GM23248 (cell line): Measurements from ENCODE around the gene RBBP6. TPM values are rescaled to one million over a fixed set of nuclear protein-coding genes. Genes with fewer than 3 reads are reported as not detected.
A peak's percentile ranks its signal among the peaks of the same experiment; 100 is the strongest.

ENCODE experiments used
- DNase-seq: peaks from one replicate; pipeline ENCODE4 v3.0.0-alpha.2; 2015
- H2AFZ ChIP-seq: fragments of 200-600 bp; sonication (generic); 2 replicates; pipeline ENCODE4 v1.6.1; 2016; ENCODE audit warnings: antibody characterized with exemption
- H3F3A ChIP-seq: fragments of 200-600 bp; sonication (generic); 2 replicates; pipeline ENCODE4 v1.6.1; 2016; ENCODE audit warnings: mild to moderate bottlenecking, antibody characterized with exemption, mixed run types; ENCODE audit not compliant: insufficient read depth
- H3K27ac ChIP-seq: fragments of 200-600 bp; sonication (generic); 2 replicates; pipeline ENCODE4 v1.5.1; 2016; ENCODE audit warnings: mild to moderate bottlenecking
- H3K27me3 ChIP-seq: fragments of 200-600 bp; sonication (generic); replicated peaks from 2 replicates; pipeline ENCODE4 v1.6.1; 2016; ENCODE audit warnings: mild to moderate bottlenecking; ENCODE audit not compliant: insufficient read depth
- H3K36me3 ChIP-seq: fragments of 200-600 bp; sonication (generic); 2 replicates; pipeline ENCODE4 v1.6.1; 2016; ENCODE audit warnings: low read depth, mild to moderate bottlenecking
- H3K4me1 ChIP-seq: fragments of 200-600 bp; sonication (generic); 2 replicates; pipeline ENCODE4 v1.6.1; 2016; ENCODE audit warnings: mild to moderate bottlenecking; ENCODE audit not compliant: insufficient read depth
- H3K4me2 ChIP-seq: fragments of 200-600 bp; sonication (generic); one replicate; pipeline ENCODE4 v1.6.1; 2016; ENCODE audit warnings: mild to moderate bottlenecking; ENCODE audit not compliant: unreplicated experiment
- H3K4me3 ChIP-seq: fragments of 200-600 bp; sonication (generic); 2 replicates; pipeline ENCODE4 v1.5.1; 2016; ENCODE audit warnings: mild to moderate bottlenecking
- H3K79me2 ChIP-seq: fragments of 200-600 bp; sonication (generic); 2 replicates; pipeline ENCODE4 v1.6.1; 2016; ENCODE audit warnings: mild to moderate bottlenecking; ENCODE audit not compliant: insufficient read depth
- H3K9ac ChIP-seq: fragments of 200-600 bp; sonication (generic); 2 replicates; pipeline ENCODE4 v1.6.1; 2016; ENCODE audit warnings: mild to moderate bottlenecking
- H3K9me2 ChIP-seq: fragments of 200-600 bp; sonication (generic); 2 replicates; pipeline ENCODE4 v1.6.1; 2016; ENCODE audit warnings: mixed run types, mild to moderate bottlenecking, moderate library complexity; ENCODE audit not compliant: insufficient read depth
- H3K9me3 ChIP-seq: fragments of 200-600 bp; sonication (generic); one replicate; pipeline ENCODE4 v1.6.1; 2017; ENCODE audit warnings: low read depth
- H4K20me1 ChIP-seq: fragments of 200-600 bp; sonication (generic); 2 replicates; pipeline ENCODE4 v1.6.0; 2016; ENCODE audit not compliant: insufficient read depth
- EZH2 ChIP-seq: fragments of 200-600 bp; sonication (generic); IDR thresholded peaks from 2 replicates; pipeline ENCODE4 v1.6.1; 2018; ENCODE audit warnings: antibody characterized with exemption, mild to moderate bottlenecking; ENCODE audit not compliant: insufficient read depth, poor library complexity, severe bottlenecking
- EZH2phosphoT487 ChIP-seq: fragments of 200-600 bp; sonication (generic); IDR thresholded peaks from 2 replicates; pipeline ENCODE4 v1.6.1; 2018; ENCODE audit warnings: antibody characterized with exemption, moderate library complexity, mild to moderate bottlenecking, low read depth; ENCODE audit not compliant: insufficient read depth
- WGBS, 2 experiments: methylation state at CpG; one replicate each; pipeline ENCODE4 v1.1.6; 2015 to 2017; ENCODE audit warnings: low lambda C conversion rate in 2 of 2, low coverage in 1 of 2; ENCODE audit errors: missing lambda C conversion rate in 2 of 2; 5-methylcytosine and 5-hydroxymethylcytosine counted together
- in situ Hi-C: fragments of 300-500 bp; cut with MboI; formaldehyde crosslinking; loops from 2 replicates; pipeline ENCODE4 v1.15.0; 2020
- polyA plus RNA-seq: library from polyadenylated mRNA; unstranded; fragments of >200 nt; fragmentation: Nextera tagmentation; extraction: Ambion mirVana; gene quantifications from 2 replicates; pipeline ENCODE4 v1.2.1, GENCODE V29; 2016
- total RNA-seq: library from RNA; depleted of rRNA; stranded (reverse); fragments of >200 nt; shearing (Covaris generic); gene quantifications from 2 replicates; pipeline ENCODE4 v1.2.3, GENCODE V29; 2014

RBBP6 gene
- total and polyA plus RNA-seq, 2 experiments from 2014 or later = 13.8 to 17.3 TPM

DNA sequence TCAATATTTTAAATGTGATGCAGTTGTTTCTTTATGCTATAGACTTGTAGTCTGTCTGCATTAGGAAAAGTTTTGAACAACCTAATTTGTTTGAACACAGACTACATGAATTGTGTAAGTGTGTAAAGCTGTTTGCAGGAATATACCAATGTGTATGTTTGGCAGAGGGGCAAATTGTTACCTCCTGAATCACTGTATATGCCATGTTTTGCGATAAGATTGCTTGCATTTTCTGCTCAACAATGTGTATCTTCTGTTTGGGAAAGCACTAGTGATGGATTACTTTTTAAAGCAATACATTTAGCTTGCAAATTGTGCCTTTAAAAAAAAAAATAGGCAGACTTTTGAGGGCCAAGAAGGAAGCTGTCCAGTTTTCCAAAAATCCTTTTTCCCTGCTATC, 14.6 kb downstream of the RBBP6 start:
- in situ Hi-C loops = no loop called here
- Histone ChIP-seq H3K9me2 (no peaks in the 10 kb centered on the region), H2AFZ (no peak overlapping the region), H3K4me2 (no peak overlapping the region), H3F3A (no peaks in the 10 kb centered on the region), H3K9ac (no peak overlapping the region), H3K79me2 (peaks cover 65% of the 10 kb centered on the region), H3K27ac (no peak overlapping the region), H3K4me3 (no peak overlapping the region), H3K4me1 (no peaks in the 10 kb centered on the region), H3K36me3 (peaks cover 75% of the 10 kb centered on the region), H3K27me3 (no peaks in the 10 kb centered on the region), H4K20me1 (peaks cover 6% of the 10 kb centered on the region; the same call in 1 of the 2 replicates), H3K9me3 (no peaks in the 10 kb centered on the region)
- TF ChIP-seq EZH2phosphoT487 = no peak
- no peak for TF ChIP-seq EZH2
- 92 to 93% methylated on average over 1 of the region's 1 CpG for WGBS, 2 experiments
- DNase-seq = no peak

DNA sequence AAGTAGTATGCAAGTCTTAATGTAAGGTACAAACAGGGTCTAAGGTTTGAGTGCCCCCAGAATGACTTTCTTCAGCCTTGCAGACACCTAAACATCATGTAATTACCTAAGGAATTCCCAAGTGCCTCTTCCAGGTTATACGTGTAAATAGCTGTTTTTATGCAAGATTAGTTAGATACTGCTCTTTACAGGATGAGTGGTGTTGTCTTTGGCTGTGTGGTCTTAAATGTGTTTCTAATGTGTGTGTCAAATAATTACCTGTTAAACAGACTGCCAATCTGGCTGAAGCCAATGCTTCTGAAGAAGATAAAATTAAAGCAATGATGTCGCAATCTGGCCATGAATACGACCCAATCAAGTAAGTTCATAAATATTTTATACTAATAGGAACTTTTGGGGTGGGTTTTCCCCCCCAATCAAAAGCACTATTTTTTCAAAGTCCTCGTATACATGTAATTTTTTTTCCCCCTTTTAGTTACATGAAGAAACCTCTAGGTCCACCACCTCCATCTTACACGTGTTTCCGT, 16.0 kb downstream of the RBBP6 start:
- 92% methylated on average over 6 of the region's 6 CpGs for WGBS, 2 experiments
- no peaks in the 10 kb centered on the region for H3F3A ChIP-seq
- no peak overlapping the region for H3K4me3 ChIP-seq
- H3K4me1 ChIP-seq = no peaks in the 10 kb centered on the region
- TF ChIP-seq EZH2 = no peak
- no peak for TF ChIP-seq EZH2phosphoT487
- no peak overlapping the region for H3K27ac ChIP-seq
- DNase-seq = no peak
- peaks cover 75% of the 10 kb centered on the region for H3K36me3 ChIP-seq
- H4K20me1 ChIP-seq = peaks cover 6% of the 10 kb centered on the region; the same call in 1 of the 2 replicates
- no peak overlapping the region for H3K9ac ChIP-seq
- H3K9me2 ChIP-seq = no peaks in the 10 kb centered on the region
- peaks cover 51% of the 10 kb centered on the region for H3K79me2 ChIP-seq
- no peak overlapping the region for H3K4me2 ChIP-seq
- H3K9me3 ChIP-seq = no peaks in the 10 kb centered on the region
- no peaks in the 10 kb centered on the region for H3K27me3 ChIP-seq
- in situ Hi-C loops = no loop called here
- no peak overlapping the region for H2AFZ ChIP-seq

DNA sequence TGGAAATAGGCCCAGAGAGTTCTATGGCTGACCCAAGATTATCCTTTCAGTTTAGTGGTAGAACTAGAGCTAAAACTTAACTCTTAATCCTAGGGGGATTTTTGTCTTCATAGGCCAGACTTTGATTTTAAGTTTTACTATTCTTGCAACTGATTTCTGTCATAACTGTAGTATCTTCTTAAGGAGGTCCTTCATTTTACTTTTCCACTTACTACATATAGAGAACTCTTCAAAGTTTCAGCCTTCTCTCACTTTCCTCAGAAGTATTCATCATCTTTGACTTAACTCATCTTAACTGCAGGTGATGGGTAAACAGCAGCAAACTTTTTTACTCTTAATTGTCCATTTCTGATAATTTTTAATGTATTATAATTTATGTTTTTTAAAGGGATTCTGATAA, 23.4 kb downstream of the RBBP6 start:
- H2AFZ ChIP-seq = no peak overlapping the region
- H4K20me1 ChIP-seq = no peaks in the 10 kb centered on the region
- H3K27me3 ChIP-seq = no peaks in the 10 kb centered on the region
- no peak for TF ChIP-seq EZH2
- TF ChIP-seq EZH2phosphoT487 = no peak
- DNase-seq = no peak
- no peak overlapping the region for H3K4me3 ChIP-seq
- H3F3A ChIP-seq = peaks cover 20% of the 10 kb centered on the region
- H3K9ac ChIP-seq = no peak overlapping the region
- H3K4me1 ChIP-seq = no peaks in the 10 kb centered on the region
- no peaks in the 10 kb centered on the region for H3K9me3 ChIP-seq
- peaks cover 97% of the 10 kb centered on the region for H3K36me3 ChIP-seq
- H3K9me2 ChIP-seq = no peaks in the 10 kb centered on the region
- in situ Hi-C loops = no loop called here
- no peak overlapping the region for H3K27ac ChIP-seq
- no peak overlapping the region for H3K4me2 ChIP-seq
- 0 out of 2 replicates have a peak, but pooled peaks cover 6% of the 10 kb centered on the region for H3K79me2 ChIP-seq

DNA sequence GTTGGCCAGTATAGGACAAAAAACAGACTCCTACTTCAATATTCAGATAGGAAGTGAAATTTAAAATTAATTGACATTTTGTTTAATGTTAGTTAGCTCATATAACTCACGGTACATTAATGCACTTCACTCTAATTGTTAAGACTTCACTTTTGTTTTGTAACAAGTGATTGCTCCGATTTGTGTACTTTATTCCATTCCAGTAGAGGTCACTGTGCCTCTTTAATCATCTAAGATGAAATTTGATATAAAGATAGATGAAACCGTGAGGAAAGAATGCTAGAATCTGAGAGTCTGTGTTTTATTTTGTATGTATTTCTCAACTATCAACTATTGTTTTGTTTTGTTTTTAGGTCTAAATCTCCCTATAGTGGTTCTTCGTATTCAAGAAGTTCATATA, 29.0 kb downstream of the RBBP6 start:
- 45 to 56% methylated on average over 4 of the region's 4 CpGs for WGBS, 2 experiments
- Histone ChIP-seq H3K9me3 (no peaks in the 10 kb centered on the region), H3K4me3 (no peak overlapping the region), H3K9me2 (no peaks in the 10 kb centered on the region), H3F3A (peaks cover 68% of the 10 kb centered on the region), H3K9ac (no peak overlapping the region), H3K4me2 (no peak overlapping the region), H3K27me3 (no peaks in the 10 kb centered on the region), H3K27ac (no peak overlapping the region), H3K36me3 (peaks cover 96% of the 10 kb centered on the region), H2AFZ (no peak overlapping the region), H3K79me2 (no peaks in the 10 kb centered on the region), H4K20me1 (no peaks in the 10 kb centered on the region), H3K4me1 (no peaks in the 10 kb centered on the region)
- TF ChIP-seq EZH2 (no peak), EZH2phosphoT487 (no peak)
- peak; percentile 52 for DNase-seq
- in situ Hi-C loops = no loop called here

DNA sequence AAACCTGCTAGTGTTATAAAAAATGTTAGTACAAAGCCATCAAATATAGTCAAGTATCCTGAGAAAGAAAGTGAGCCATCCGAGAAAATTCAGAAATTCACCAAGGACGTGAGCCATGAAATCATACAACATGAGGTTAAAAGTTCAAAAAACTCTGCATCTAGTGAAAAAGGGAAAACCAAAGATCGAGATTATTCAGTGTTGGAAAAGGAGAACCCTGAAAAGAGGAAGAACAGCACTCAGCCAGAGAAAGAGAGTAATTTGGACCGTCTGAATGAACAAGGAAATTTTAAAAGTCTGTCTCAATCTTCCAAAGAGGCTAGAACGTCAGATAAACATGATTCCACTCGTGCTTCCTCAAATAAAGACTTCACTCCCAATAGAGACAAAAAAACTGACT, 31.7 kb downstream of the RBBP6 start:
- H4K20me1 ChIP-seq = no peaks in the 10 kb centered on the region
- DNase-seq = no peak
- no peaks in the 10 kb centered on the region for H3K27me3 ChIP-seq
- no peak overlapping the region for H3K27ac ChIP-seq
- 97% methylated on average over 6 of the region's 6 CpGs for WGBS, 2 experiments
- no peaks in the 10 kb centered on the region for H3K9me2 ChIP-seq
- in situ Hi-C loops = loop anchor here (10.0 kb wide), 1 partner anchor 244 kb away; no protein-coding TSS in a partner anchor
- no peak overlapping the region for H3K9ac ChIP-seq
- peaks cover 64% of the 10 kb centered on the region for H3F3A ChIP-seq
- H3K79me2 ChIP-seq = no peaks in the 10 kb centered on the region
- no peak overlapping the region for H3K4me3 ChIP-seq
- TF ChIP-seq EZH2phosphoT487 (no peak), EZH2 (no peak)
- peaks cover 69% of the 10 kb centered on the region for H3K36me3 ChIP-seq
- H3K4me2 ChIP-seq = no peak overlapping the region
- no peak overlapping the region for H2AFZ ChIP-seq
- H3K9me3 ChIP-seq = no peaks in the 10 kb centered on the region
- no peaks in the 10 kb centered on the region for H3K4me1 ChIP-seq
